Activated T-cell treated with anti-CD3 and anti-CD28 coated beads, Interleukin-2, amount 50 U/mL, for 1 hour (primary cell): ENCODE data around the gene TSTD1.
"Not testable (repeated sequence)": the region's sequence is repeated elsewhere in the genome, so short reads cannot be mapped to it uniquely, and the experiment has no call there.

Source experiments
- DNase-seq: peaks from one replicate; pipeline ENCODE4 v3.0.0-alpha.2; 2020

Gene TSTD1

DNA sequence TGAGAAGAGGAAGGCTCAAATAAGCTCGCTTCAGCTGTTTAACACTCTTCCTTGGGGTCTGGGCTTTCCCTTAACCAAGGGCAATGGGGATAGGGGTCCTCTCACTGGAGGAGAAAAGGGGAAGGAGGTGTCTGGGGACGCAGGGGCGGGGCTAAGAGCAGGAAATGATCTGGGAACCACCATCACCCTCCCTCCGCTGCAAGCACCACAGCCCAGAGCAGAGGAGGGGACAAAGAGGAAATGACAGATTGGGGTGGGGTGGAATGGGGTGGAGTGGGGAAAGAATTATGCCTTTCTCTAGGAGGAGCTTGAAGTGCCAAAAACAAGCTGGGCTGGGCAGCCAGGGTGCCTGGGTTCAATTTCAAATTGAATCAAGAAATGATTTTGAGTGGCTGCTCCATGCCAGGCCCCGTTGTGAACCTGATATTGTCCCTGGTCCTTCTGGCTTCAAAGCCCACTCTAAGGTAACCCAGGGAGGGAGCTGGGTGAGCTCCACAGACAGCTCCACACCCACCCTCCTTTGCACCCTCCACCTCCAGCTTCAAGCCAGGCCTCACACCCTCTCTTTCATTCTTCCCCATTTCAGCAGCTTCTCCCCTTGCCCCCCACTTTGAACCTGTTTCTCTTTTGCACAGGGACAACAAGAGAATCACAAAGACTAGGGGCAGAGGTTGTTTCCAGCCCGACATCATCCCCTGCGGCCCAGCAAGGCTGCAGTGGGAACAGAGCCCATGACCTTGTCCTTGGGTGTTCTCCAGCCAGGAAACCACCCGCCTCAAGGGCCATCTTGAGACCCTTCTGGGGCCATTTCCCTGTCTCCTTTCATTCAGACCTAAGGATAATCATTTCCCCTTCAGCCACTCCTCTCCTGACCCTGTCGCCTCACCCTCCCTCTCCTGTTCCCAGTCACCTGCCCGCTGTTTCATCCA lies 29.8 kb upstream of the TSTD1 start:
- DNase-seq: peak; percentile 80

DNA sequence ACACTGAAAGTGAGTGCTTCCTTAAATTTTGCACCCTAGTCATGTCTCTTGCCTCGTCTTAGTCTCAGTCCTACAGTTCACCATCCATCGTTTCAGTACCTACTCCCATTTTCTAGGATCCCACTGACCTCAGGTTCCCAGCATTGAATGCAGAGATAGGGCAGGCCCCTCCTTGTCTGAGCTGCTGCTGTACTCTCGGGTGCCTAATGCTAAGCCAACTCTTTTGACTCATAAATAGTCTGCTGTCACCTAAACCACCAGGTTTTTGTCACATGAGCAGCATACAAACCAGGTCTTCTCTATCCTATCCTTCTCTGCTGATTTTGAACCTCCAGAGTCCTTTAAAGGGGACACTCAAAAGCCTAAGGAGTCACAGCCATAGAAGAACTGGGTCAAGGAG lies 27.9 kb upstream of the TSTD1 start:
- DNase-seq: no peak

- DNase-seq: not testable (repeated sequence)
Measured at GRCh38 chr1:161065681-161066080, 26.9 kb upstream of the TSTD1 start.

DNA sequence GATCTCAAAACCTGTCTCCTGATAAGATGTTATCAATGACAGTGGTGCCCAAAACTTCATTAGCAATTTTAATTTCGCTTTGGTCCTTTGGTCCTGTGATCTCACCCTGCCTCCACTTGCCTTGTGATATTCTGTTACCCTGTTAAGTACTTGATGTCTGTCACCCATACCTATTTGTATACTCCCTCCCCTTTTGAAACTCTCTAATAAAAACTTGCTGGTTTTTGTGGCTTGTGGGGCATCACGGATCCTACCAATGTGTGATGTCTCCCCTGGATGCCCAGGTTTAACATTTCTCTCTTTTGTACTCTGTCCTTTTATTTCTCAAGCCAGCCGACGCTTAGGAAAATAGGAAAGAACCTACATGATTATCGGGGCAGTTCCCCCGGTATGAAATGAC lies 25.2 kb upstream of the TSTD1 start:
- not testable (repeated sequence) for DNase-seq

DNA sequence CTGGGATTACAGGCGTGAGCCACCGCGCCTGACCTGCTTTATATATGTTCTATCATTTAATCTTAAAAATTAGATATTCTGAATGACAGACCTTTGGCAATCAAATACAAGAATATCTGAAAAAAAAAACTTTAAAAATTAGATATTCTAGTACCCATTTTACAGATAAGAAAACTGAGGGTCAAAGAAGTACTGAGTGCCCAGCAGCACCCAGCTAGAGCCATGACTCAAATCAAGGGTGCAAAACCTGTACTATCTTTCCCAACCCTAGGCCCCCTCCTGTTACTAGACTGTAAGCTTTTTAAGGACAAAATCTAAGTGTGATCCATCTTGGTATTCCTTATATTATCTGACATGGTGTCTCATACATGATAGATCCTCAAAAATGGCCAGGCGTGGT lies 22.7 kb upstream of the TSTD1 start:
- no peak for DNase-seq

GRCh38 chr1:161059293-161059692 lies 20.5 kb upstream of the TSTD1 start:
- DNase-seq: no peak

- no peak for DNase-seq
Measured at GRCh38 chr1:161054805-161055204, 16.0 kb upstream of the TSTD1 start.

DNA sequence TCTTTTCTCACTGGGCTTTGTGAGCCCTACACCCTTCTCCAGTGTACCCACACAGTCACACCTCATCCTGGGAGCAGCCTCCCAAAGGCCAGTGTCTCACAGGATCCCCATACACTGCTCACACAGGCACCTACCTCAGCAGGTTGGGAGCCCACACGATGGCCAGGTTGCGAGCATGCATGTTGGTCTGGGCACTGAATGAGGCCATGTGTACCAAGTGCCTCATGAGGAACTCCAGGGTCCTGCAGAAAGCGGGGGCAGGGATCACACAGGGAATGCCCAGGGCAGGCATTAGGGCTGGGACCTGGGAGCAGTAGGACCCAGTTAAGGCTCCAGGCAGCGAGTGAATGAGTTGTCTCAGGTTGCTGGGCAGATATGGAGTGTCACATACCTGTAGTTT lies 15.5 kb upstream of the TSTD1 start:
- DNase-seq: no peak

GRCh38 chr1:161052899-161053298 lies 14.1 kb upstream of the TSTD1 start:
- no peak for DNase-seq

DNA sequence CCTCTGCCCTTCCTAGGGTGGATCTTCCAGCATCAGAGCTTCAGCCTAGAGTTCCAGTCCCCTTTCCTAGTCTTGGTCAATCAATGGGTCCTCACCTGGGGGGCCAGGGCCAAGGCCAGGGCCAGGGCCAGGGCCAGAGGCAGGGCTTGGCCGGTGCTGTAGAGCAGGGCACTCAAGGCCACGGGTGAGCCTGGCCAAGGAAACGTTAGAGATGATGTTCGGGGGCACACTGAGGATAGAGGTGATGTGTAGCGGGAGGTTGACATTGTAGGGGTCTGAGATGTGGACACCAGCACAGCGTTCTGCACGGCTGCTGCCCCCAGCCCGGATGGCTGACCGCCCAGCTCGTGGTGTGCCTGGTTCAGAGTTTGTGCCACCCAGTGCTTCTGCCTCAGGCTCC lies 12.5 kb upstream of the TSTD1 start:
- DNase-seq: no peak

DNA sequence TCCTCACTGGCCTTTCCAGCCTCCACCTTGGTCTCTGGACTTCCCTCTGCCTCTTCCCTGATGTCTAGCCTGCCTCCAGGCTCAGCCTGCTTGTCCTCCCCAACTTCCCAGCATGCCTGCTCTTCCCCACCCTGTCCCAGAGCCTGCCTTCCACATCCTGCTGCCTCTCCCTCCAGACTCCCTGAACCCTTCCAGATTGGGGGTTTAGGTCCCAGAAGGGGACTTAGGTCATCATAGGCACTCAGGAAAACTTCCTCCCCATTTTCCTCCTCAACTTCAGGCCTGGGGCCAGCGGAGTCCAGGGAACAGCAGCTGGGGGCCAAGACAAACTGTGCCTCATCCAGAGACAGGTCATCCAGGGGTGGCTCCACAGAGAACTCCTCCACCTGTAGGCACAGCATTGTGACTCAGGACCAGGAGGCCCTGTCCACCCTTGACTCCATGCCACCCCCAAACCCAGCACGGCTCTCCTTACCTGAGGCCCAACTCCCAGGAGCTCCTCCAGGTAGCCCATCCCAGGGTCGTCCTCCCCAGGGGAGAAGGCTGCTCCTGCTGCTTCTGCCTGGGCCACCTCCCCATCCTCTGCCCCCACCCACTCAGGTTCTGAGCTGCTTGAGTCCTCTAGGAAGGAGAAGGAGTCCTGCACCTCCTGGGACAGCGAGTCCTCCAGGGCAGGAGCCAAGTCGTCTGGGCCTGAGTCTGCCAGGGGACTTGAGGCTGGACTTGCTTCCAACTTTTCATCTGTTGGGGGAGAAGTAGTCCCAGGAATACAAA lies 10.4 kb upstream of the TSTD1 start:
- no peak for DNase-seq

DNA sequence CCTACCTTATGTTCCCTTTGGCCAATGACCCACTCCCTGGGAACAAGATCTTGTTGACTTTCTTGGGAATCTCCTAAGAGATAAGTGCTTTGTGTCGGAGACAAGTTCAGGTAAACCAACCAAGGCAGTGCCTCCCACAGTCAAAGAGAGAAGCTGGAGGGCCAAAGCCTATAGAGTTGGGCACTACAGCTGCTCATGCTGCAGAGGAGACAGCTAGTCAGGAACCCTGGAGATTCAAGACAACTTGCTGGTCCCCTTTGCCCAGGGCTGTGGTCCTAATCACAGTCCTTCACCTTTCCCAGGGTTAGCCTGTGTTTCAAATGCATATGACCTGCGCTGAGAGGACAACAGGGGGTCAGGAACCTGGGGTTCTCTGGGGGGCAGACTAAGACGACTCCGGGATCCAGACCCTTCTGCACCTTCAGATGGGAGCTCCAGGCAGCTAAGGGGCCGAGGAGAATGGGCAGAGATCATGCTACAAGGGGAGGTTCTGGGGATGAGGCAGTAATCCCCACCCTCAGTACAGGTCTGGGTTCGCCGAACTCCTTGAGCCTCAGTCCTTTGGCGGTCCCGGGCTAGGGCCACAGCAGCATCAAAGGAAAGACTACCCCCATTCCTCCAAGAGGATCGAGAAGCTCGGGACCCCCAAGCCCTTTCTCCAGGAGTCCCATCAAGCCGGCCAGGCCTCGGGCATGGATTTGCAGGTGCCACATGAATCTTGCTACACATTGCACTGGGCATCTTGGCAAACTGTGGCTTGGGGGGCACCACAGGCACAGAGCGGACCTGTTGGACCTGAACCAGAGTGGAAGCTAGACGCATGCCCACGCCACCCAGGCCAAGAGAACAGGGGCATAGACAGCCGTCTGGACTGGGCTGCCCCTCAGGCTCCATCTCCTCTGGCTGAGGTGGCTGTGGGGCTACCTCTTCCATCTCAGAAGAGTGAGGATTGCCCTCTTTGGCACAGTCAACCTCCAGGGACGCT lies 9.0 kb upstream of the TSTD1 start:
- no peak for DNase-seq

GRCh38 chr1:161046605-161047228 lies 8.0 kb upstream of the TSTD1 start:
- no peak for DNase-seq

- peak; percentile 95 for DNase-seq
Measured at GRCh38 chr1:161045736-161046604, 7.2 kb upstream of the TSTD1 start, which contains the start of gene USF1. Gene USF1, minus strand, starts transcription at chr1:161045977. Its CDS starts 2,702 bp downstream, at chr1:161043275.

DNA sequence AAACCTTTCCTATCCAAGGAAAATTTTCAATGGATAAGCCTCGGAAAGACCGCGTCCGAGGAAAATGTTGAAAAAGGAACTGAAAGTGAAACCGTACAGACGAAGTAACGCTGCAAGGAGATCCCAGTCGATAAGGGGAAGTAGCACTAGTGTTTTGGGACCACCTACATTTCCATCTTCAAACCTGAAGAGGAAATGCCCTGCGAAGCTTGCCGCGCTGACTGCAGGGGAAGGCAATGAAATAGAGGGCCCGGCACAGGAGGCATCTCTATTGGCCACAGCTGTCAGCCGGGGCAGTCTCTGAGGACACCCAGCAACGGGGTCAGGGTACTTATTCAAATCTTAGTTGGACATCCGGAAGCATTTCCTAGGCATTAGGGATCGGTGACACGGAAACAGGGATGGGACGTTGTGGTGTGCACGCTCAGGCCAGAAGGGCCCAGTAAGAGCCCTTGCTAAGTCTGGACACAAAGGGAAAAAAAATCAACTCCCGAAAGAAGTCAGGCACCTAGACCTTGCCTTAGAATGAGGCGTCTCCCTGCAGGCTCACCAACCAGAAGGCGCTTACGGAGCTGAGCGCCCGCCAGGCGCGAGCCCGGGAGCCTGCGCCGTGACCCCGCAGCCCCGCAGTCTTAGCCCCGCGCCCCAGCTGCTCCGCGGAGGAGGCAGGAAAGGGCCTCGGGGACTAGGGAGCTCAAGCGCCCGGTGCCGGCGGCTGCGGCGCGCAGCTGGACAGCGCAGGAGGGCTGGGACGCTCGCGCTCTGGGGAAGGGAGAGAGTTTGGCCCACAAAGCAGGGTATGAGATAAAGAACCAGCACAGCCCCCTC lies 6.4 kb upstream of the TSTD1 start:
- DNase-seq: peak; percentile 61

GRCh38 chr1:161044535-161044907 lies 5.8 kb upstream of the TSTD1 start:
- no peak for DNase-seq

GRCh38 chr1:161039546-161039945 lies 782 bp upstream of the TSTD1 start:
- no peak for DNase-seq

GRCh38 chr1:161039154-161039545 lies 386 bp upstream of the TSTD1 start:
- no peak for DNase-seq

- DNase-seq: no peak
Measured at GRCh38 chr1:161037661-161038522, 872 bp downstream of the TSTD1 start.
